ENCODE measurements around the gene GET3. TPM values are rescaled to one million over a fixed set of nuclear protein-coding genes. Genes with fewer than 3 reads are reported as not detected.

GET3 gene
- total and polyA plus RNA-seq, 4 donors: 50.9 to 120 (median 102) TPM

- 30% methylated on average over 4 of the region's 16 CpGs for WGBS (ENCODE audit: insufficient coverage)
- no peaks in the 10 kb centered on the region for H3K9me3 ChIP-seq (ENCODE audit: control insufficient read depth, insufficient read depth, low read length)
- peak overlapping the region; percentile 92 for H3K27ac ChIP-seq (ENCODE audit: low read depth, low read length)
- H3K36me3 ChIP-seq (ENCODE audit: control insufficient read depth, insufficient read depth, low read length): no peaks in the 10 kb centered on the region
- H3K27me3 ChIP-seq (ENCODE audit: control insufficient read depth, insufficient read depth, low read length): no peaks in the 10 kb centered on the region
- H3K4me1 ChIP-seq (ENCODE audit: control insufficient read depth, insufficient read depth, low read length): peaks cover 64% of the 10 kb centered on the region
- H3K4me3 ChIP-seq (ENCODE audit: low read depth, low read length): peak overlapping the region; percentile 62
- no peak for DNase-seq (ENCODE audit: low read depth in 4 of 6, low spot score in 6 of 6)
Measured at GRCh38 chr19:12783291-12783848, 46.1 kb downstream of the GET3 start.

GRCh38 chr19:12783849-12784393 lies 46.6 kb downstream of the GET3 start:
- Histone ChIP-seq H3K4me1 (ENCODE audit: control insufficient read depth, insufficient read depth, low read length) (peaks cover 64% of the 10 kb centered on the region), H3K36me3 (ENCODE audit: control insufficient read depth, insufficient read depth, low read length) (no peaks in the 10 kb centered on the region), H3K9me3 (ENCODE audit: control insufficient read depth, insufficient read depth, low read length) (no peaks in the 10 kb centered on the region), H3K27ac (ENCODE audit: low read depth, low read length) (peak overlapping the region; percentile 92), H3K4me3 (ENCODE audit: low read depth, low read length) (no peak overlapping the region), H3K27me3 (ENCODE audit: control insufficient read depth, insufficient read depth, low read length) (no peaks in the 10 kb centered on the region)
- no peak for DNase-seq (ENCODE audit: low read depth in 4 of 6, low spot score in 6 of 6)
- 30% methylated on average over 17 of the region's 19 CpGs for WGBS (ENCODE audit: insufficient coverage)

- Histone ChIP-seq H3K27ac (ENCODE audit: low read depth, low read length) (peak overlapping the region; percentile 92), H3K9me3 (ENCODE audit: control insufficient read depth, insufficient read depth, low read length) (no peaks in the 10 kb centered on the region), H3K4me3 (ENCODE audit: low read depth, low read length) (no peak overlapping the region), H3K27me3 (ENCODE audit: control insufficient read depth, insufficient read depth, low read length) (no peaks in the 10 kb centered on the region), H3K36me3 (ENCODE audit: control insufficient read depth, insufficient read depth, low read length) (no peaks in the 10 kb centered on the region), H3K4me1 (ENCODE audit: control insufficient read depth, insufficient read depth, low read length) (peaks cover 64% of the 10 kb centered on the region)
- no peak for DNase-seq (ENCODE audit: low read depth in 4 of 6, low spot score in 6 of 6)
- WGBS (ENCODE audit: insufficient coverage): 72% methylated on average over 6 of the region's 10 CpGs
Measured at GRCh38 chr19:12784394-12784870, 47.1 kb downstream of the GET3 start.

- 64% methylated on average over 5 of the region's 5 CpGs for WGBS (ENCODE audit: insufficient coverage)
- Histone ChIP-seq H3K27ac (ENCODE audit: low read depth, low read length) (peak overlapping the region; percentile 92), H3K4me1 (ENCODE audit: control insufficient read depth, insufficient read depth, low read length) (peaks cover 59% of the 10 kb centered on the region)
Measured at GRCh38 chr19:12784871-12785430, 47.7 kb downstream of the GET3 start.

GRCh38 chr19:12785431-12786031 lies 48.2 kb downstream of the GET3 start:
- Histone ChIP-seq H3K9me3 (ENCODE audit: control insufficient read depth, insufficient read depth, low read length) (no peaks in the 10 kb centered on the region), H3K27me3 (ENCODE audit: control insufficient read depth, insufficient read depth, low read length) (no peaks in the 10 kb centered on the region), H3K4me1 (ENCODE audit: control insufficient read depth, insufficient read depth, low read length) (peaks cover 64% of the 10 kb centered on the region), H3K4me3 (ENCODE audit: low read depth, low read length) (no peak overlapping the region), H3K36me3 (ENCODE audit: control insufficient read depth, insufficient read depth, low read length) (no peaks in the 10 kb centered on the region), H3K27ac (ENCODE audit: low read depth, low read length) (peak overlapping the region; percentile 92)
- 77% methylated on average over 4 of the region's 4 CpGs for WGBS (ENCODE audit: insufficient coverage)
- no peak for DNase-seq (ENCODE audit: low read depth in 4 of 6, low spot score in 6 of 6)

More at GRCh38 chr19:12784871-12785430, 47.7 kb downstream of the GET3 start:
- Histone ChIP-seq H3K9me3 (ENCODE audit: control insufficient read depth, insufficient read depth, low read length) (no peaks in the 10 kb centered on the region), H3K4me3 (ENCODE audit: low read depth, low read length) (no peak overlapping the region), H3K27me3 (ENCODE audit: control insufficient read depth, insufficient read depth, low read length) (no peaks in the 10 kb centered on the region), H3K36me3 (ENCODE audit: control insufficient read depth, insufficient read depth, low read length) (no peaks in the 10 kb centered on the region)
- no peak for DNase-seq (ENCODE audit: low read depth in 4 of 6, low spot score in 6 of 6)

- H3K9me3 ChIP-seq (ENCODE audit: control insufficient read depth, insufficient read depth, low read length): no peaks in the 10 kb centered on the region
- H3K4me1 ChIP-seq (ENCODE audit: control insufficient read depth, insufficient read depth, low read length): peaks cover 72% of the 10 kb centered on the region
- H3K4me3 ChIP-seq (ENCODE audit: low read depth, low read length): no peak overlapping the region
- no peaks in the 10 kb centered on the region for H3K36me3 ChIP-seq (ENCODE audit: control insufficient read depth, insufficient read depth, low read length)
- DNase-seq (ENCODE audit: low read depth in 4 of 6, low spot score in 6 of 6): no peak
- peaks cover 2% of the 10 kb centered on the region for H3K27me3 ChIP-seq (ENCODE audit: control insufficient read depth, insufficient read depth, low read length)
- 66% methylated on average over 15 of the region's 18 CpGs for WGBS (ENCODE audit: insufficient coverage)
- peak overlapping the region; percentile 92 for H3K27ac ChIP-seq (ENCODE audit: low read depth, low read length)
Measured at GRCh38 chr19:12786141-12786870, 49.0 kb downstream of the GET3 start.

- Histone ChIP-seq H3K36me3 (ENCODE audit: control insufficient read depth, insufficient read depth, low read length) (no peaks in the 10 kb centered on the region), H3K4me1 (ENCODE audit: control insufficient read depth, insufficient read depth, low read length) (peaks cover 74% of the 10 kb centered on the region), H3K27me3 (ENCODE audit: control insufficient read depth, insufficient read depth, low read length) (peaks cover 2% of the 10 kb centered on the region), H3K4me3 (ENCODE audit: low read depth, low read length) (no peak overlapping the region), H3K9me3 (ENCODE audit: control insufficient read depth, insufficient read depth, low read length) (no peaks in the 10 kb centered on the region), H3K27ac (ENCODE audit: low read depth, low read length) (peak overlapping the region; percentile 92)
- 90% methylated on average over 3 of the region's 3 CpGs for WGBS (ENCODE audit: insufficient coverage)
- no peak for DNase-seq (ENCODE audit: low read depth in 4 of 6, low spot score in 6 of 6)
Measured at GRCh38 chr19:12786952-12787351, 49.7 kb downstream of the GET3 start.

GRCh38 chr19:12787458-12787857 lies 50.2 kb downstream of the GET3 start:
- H3K27me3 ChIP-seq (ENCODE audit: control insufficient read depth, insufficient read depth, low read length): peaks cover 2% of the 10 kb centered on the region
- H3K4me3 ChIP-seq (ENCODE audit: low read depth, low read length): no peak overlapping the region
- no peak for DNase-seq (ENCODE audit: low read depth in 4 of 6, low spot score in 6 of 6)
- H3K9me3 ChIP-seq (ENCODE audit: control insufficient read depth, insufficient read depth, low read length): no peaks in the 10 kb centered on the region
- no peak overlapping the region for H3K27ac ChIP-seq (ENCODE audit: low read depth, low read length)
- WGBS (ENCODE audit: insufficient coverage): 91% methylated on average over 6 of the region's 10 CpGs
- H3K4me1 ChIP-seq (ENCODE audit: control insufficient read depth, insufficient read depth, low read length): peaks cover 75% of the 10 kb centered on the region
- H3K36me3 ChIP-seq (ENCODE audit: control insufficient read depth, insufficient read depth, low read length): no peaks in the 10 kb centered on the region

GRCh38 chr19:12788042-12788681 lies 50.9 kb downstream of the GET3 start:
- Histone ChIP-seq H3K4me3 (ENCODE audit: low read depth, low read length) (peak overlapping the region; percentile 26), H3K27me3 (ENCODE audit: control insufficient read depth, insufficient read depth, low read length) (peaks cover 5% of the 10 kb centered on the region), H3K36me3 (ENCODE audit: control insufficient read depth, insufficient read depth, low read length) (no peaks in the 10 kb centered on the region), H3K27ac (ENCODE audit: low read depth, low read length) (peak overlapping the region; percentile 95), H3K9me3 (ENCODE audit: control insufficient read depth, insufficient read depth, low read length) (no peaks in the 10 kb centered on the region), H3K4me1 (ENCODE audit: control insufficient read depth, insufficient read depth, low read length) (peaks cover 76% of the 10 kb centered on the region)
- peak in 1 of 6 donors; percentile 46 for DNase-seq (ENCODE audit: low read depth in 4 of 6, low spot score in 6 of 6)
- WGBS (ENCODE audit: insufficient coverage): 56% methylated on average over 3 of the region's 4 CpGs

All from spinal cord (tissue), 10 donors.